ENCODE results near the gene MGAT2.
"Not testable (repeated sequence)": the region's sequence is repeated elsewhere in the genome, so short reads cannot be mapped to it uniquely, and the experiment has no call there.

Gene MGAT2

GRCh38 chr14:49612671-49613070, 7.9 kb upstream of the MGAT2 start:
- DNase-seq (ENCODE audit: low spot score), result no peak

DNA sequence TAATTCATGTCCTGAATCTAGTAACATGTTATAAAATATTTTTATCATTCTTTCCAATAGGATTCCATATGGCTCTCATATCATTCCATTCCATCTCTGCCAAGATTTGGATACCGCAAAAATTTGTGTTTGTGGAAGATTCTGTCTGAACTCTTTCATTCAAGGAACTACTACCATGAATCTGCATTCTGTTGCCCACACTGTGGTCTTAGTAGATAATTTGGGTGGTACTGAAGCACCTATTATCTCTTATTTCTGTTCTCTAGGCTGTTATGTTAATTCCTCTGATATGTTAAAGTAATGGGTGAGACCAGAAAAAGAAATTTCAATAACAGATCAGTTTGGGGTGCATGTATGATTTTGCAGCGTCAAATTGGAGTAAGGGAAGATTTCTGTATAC, 6.4 kb upstream of the MGAT2 start:
- DNase-seq (ENCODE audit: low spot score), result no peak

DNA sequence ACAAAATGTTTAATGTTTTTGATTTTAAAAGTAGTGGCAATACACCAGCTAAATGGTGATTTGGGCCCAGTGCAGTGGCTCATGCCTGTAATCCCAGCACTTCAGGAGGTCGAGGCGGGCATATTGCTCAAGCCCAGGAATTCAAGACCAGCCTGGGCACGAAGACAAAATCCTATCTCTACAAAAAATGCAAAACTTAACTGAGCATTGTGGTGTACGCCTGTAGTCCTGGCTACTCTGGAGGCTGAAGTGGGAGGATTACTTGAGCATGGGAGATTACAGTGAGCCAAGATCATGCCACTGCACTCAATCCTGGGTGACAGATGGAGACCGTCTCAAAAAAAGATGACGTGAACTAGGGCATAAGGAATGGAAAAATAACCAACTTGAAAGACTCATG, 4.8 kb upstream of the MGAT2 start:
- DNase-seq (ENCODE audit: low spot score), result no peak

GRCh38 chr14:49617852-49618519, 2.6 kb upstream of the MGAT2 start:
- no peak for DNase-seq (ENCODE audit: low spot score)

DNA sequence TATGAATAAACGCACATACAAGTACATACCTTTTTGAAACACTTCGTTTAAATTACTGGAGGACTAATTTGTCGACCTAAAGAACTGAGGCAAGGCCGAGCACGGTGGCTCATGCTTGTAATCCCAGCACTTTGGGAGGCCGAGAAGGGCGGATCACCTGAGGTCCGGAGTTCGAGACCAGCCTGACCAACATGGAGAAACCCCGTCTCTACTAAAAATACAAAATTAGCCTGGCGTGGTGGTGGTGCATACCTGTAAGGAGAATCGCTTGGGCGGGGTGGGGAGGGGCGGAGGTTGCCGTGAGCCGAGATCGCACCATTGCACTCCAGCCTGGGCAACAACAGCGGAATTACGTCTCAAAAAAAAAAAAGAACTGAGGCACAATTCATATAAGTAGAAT, 1.3 kb upstream of the MGAT2 start:
- not testable (repeated sequence) for DNase-seq (ENCODE audit: low spot score)

DNA sequence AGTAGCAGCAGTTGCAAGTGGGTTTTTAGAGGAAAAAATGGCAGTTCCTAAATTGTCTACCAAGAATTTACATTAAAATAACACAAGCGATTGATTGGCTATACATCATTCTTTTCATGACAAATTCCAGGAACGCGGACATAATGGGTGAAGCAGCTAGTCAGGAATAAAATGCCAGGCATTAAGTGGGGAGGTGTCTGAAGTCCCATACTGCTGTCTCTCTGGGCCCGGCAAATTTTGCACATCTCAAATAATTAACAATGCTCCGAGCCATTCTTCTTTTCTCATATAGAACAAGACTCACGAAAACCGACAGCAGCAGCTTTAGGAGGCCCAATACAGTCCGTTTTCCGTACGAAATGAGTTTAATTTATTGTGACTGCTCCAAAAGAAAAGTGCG, 869 bp upstream of the MGAT2 start:
- DNase-seq (ENCODE audit: low spot score), result no peak

- DNase-seq (ENCODE audit: low spot score), result peak; percentile 52
These were observed 699 bp downstream of the MGAT2 start for GRCh38 chr14:49621114-49621881.

GRCh38 chr14:49622022-49622607, 1.5 kb downstream of the MGAT2 start:
- no peak for DNase-seq (ENCODE audit: low spot score)

GRCh38 chr14:49623387-49623786, 2.8 kb downstream of the MGAT2 start:
- DNase-seq (ENCODE audit: low spot score), result no peak

GRCh38 chr14:49623941-49624839, 3.6 kb downstream of the MGAT2 start:
- DNase-seq (ENCODE audit: low spot score), result no peak

- DNase-seq (ENCODE audit: low spot score), result peak; percentile 95
These were observed 13.3 kb downstream of the MGAT2 start for GRCh38 chr14:49633640-49634546.

DNA sequence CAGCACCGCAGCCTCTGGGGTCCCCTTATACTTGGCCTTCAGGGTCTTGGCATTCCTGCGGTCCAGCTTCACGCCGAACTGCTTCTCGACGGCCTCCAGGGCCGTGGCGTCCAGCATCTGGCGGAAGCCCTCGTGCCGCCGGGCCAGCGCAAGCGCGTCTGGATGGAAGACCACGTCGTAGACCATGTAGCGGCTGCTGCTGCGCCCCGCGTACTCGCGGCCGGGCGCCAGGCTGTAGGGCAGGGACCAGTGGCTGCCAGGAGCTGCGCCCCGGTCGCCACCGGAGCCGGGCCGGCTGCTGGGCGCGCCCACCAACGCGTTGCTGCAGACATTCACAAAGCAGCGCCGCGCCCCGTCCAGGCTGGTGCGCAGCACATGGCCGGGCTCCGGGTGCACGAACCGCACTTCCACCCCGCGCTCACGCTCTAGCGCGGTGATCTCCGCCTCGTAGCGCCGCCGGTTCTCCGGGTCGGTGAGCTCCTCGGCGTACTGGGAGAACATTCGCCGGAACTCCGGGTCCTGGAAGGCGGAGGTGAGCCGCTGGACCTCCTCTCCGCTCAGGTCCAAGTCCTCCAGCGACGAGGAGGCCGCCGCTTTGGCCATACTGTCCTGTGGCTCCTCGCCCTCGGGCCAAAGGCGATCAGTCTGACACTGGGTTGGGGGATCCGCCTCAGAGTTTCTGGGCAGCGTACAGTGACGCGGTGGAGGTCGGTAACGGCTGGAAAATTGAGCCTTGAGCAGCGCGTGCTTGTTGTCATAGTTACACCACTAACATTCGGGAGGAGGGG, 14.1 kb downstream of the MGAT2 start, which contains the start of gene DNAAF2:
DNAAF2 (minus strand) TSS at position 698 of the 788 bp plus-strand sequence; CDS start at position 603, 95 bp downstream.
- DNase-seq (ENCODE audit: low spot score), result peak; percentile 41

DNA sequence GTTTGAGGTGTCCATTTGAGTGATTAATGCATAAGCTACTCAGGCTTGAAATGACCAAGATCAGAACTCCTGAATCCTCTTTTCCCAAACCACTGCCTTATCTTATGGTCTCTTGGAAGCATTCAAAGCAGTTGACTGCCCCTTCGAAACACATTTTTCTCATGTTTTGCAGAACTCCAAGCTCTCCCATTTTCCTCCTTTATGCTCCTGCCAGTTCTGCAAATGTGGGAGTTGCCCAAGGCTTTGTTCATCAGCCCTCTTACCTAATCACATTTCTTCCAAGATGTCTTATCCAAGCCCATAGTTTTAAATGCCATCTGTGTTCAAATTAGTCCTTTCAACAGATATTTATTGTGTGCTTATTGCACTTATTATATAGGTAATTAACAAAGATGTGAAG, 16.3 kb downstream of the MGAT2 start:
- DNase-seq (ENCODE audit: low spot score), result no peak

- DNase-seq (ENCODE audit: low spot score), result no peak
These were observed 17.0 kb downstream of the MGAT2 start for GRCh38 chr14:49637534-49638078.

- DNase-seq (ENCODE audit: low spot score), result no peak
These were observed 20.2 kb downstream of the MGAT2 start for GRCh38 chr14:49640540-49641417.

DNA sequence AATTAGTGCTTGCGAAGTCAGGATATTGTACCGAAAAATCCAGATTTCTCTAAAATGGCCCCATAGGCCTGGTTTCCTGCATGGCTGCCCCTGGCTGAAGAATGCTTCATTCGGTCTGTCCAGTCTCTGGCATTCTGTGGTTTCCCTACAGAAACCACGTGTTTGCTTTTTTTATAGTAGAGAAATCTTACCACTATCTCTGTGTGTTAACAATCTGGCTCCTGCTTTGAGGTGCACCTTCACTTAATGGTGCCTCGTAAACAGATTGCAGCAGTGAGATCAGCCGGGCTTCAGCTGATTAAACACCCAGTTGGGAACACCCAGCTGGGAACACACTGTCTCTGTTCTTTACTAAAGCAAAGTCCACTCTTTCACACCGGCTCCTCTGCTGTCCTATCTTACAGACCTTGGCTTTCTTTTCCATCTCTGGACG, 21.1 kb downstream of the MGAT2 start:
- no peak for DNase-seq (ENCODE audit: low spot score)

DNA sequence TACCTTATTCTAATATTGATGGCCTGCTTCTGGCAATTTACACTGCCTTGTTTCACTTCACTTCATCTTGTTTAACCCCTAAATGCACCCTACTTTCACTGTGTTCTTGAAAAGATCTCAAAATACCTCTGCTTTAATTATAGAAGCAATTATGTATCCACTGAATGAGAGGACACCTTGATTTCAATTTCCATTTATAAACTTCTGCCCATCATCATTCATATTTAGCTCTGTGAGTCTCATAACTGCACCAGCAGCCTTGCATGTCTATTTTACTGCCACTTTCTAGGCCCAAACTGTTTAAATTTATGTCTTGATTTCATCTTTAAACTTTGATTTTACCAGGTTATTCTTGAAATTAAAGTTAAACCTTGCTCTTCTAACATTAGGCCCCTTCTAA, 21.6 kb downstream of the MGAT2 start:
- no peak for DNase-seq (ENCODE audit: low spot score)

GRCh38 chr14:49653508-49653907, 32.9 kb downstream of the MGAT2 start:
- DNase-seq (ENCODE audit: low spot score), result no peak

- DNase-seq (ENCODE audit: low spot score), result no peak
These were observed 33.9 kb downstream of the MGAT2 start for GRCh38 chr14:49654511-49654910.
